Activated CD4-positive, CD25-positive, alpha-beta regulatory T cell treated with anti-CD3 and anti-CD28 coated beads, Interleukin-2, amount 50 U/mL, for 72 hours (primary cell): ENCODE measurements around the gene CENPU.

Source experiments
- DNase-seq: peaks from one replicate; pipeline ENCODE4 v3.0.0; 2021

CENPU gene

GRCh38 chr4:184699941-184700340, 34.0 kb downstream of the CENPU start:
- DNase-seq, result no peak

DNA sequence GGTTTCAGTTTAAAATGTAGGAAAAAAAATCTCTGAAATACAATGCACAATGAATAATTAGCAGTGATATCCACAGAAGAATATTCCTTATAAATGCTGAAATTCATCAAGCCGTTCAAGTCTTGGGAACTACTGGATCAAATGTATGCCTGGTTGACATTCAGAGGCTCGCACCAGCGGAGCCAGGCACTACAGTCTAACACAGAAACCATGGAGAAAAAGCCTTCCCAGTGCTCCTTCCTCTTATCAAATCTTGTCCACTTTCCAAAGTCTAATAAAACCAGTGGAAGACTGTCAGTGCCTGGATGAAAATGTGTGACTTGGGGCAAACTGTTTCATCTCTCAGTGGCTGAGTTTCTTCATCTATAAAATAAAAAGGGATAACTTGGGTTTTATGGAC, 35.9 kb downstream of the CENPU start:
- DNase-seq, result no peak

DNA sequence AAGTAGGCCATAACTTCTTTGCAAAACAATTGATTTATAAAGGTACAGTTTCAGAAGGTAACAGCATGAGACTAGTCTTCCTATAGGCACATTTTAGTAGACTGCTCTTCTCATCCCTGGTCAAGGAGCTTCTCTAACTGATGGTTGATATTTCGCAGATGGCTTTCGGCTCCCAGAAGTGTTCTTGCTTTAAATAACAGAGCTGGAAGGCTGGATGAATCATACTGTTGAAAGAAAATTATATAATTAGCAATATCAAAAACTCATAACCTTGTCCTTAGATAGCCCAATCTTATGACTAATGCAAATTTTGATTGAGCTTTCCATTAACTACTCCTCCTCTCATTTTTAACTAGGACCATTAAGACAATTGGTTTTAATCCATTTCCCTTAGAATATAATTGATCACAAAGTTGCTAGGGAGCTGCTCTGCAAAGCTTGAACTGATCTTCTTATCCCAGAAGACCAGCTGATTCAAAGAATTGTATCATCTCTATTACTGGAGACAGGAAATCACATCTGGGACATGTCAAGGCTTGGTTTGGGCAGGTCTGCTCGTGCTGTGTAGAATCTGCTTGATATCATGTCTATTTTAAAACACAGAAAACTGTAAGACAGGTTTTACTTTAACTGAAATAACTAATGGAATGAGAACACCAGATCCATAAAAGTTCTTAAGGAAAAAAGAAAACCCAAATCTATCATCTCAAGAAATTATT, 38.6 kb downstream of the CENPU start:
- DNase-seq, result no peak

- no peak for DNase-seq
Measured at GRCh38 chr4:184694412-184694956, 39.4 kb downstream of the CENPU start.

DNA sequence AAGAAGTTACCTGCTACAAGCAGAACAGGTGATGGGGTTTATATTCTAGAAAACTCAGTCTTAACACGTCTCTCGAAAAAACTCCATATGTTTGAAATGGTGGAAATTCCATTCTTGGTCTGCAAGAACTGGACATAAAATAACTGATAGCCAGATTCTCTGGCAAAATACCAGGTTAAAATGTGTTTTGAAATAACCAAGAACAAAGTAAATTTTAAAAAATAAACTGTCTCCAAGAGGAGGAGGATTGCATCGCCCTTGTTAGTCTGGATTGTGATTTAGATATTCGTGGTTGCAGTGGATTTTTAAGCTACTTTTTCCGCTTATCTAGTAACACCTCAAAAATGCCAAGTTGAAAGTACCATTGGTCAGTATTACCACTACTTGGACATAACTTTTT, 40.8 kb downstream of the CENPU start:
- DNase-seq, result no peak

DNA sequence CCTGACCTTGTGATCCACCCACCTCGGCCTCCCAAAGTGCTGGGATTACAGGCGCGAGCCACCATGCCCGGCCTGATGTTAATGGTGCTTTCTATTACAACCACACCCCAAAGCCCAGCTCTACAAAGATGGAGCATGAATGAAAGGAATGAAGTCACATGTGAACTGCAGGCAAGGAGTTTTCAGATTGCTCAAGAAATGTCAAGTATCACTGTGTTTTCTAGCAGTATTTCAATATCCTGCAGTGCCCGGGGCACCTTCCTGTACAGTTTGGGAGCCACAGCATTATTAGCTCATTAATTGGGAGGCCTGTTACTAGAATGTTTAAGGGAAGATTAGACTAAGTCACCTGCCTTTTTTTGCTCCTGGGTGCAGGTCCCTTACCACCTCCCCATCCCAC, 44.2 kb downstream of the CENPU start:
- no peak for DNase-seq

- DNase-seq, result no peak
Measured at GRCh38 chr4:184688447-184688846, 45.4 kb downstream of the CENPU start.

DNA sequence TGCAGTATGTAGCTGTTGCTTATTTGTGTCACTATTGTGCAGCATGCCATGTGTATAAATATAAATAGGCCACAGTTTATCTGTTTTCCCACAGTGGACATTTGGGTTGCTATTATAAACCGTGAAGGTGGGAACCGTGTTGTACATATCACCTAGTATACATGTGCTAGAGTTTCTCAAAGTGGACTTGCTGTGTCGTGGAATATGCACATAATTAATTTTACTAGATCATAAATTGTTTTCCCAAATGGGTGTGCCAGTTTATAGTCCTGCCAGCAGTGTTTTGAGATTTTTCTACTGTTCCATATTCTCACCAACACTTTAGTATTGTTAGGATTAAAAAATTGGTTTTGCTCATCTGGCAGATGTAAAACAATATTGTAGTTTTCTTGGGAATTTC, 45.9 kb downstream of the CENPU start:
- DNase-seq, result no peak

GRCh38 chr4:184684491-184685189, 49.3 kb downstream of the CENPU start:
- DNase-seq, result no peak

- no peak for DNase-seq
Measured at GRCh38 chr4:184681916-184682315, 52.0 kb downstream of the CENPU start.

- no peak for DNase-seq
Measured at GRCh38 chr4:184680698-184681097, 53.2 kb downstream of the CENPU start.

GRCh38 chr4:184675821-184676492, 57.9 kb downstream of the CENPU start:
- DNase-seq, result no peak

- no peak for DNase-seq
Measured at GRCh38 chr4:184675018-184675417, 58.9 kb downstream of the CENPU start.

DNA sequence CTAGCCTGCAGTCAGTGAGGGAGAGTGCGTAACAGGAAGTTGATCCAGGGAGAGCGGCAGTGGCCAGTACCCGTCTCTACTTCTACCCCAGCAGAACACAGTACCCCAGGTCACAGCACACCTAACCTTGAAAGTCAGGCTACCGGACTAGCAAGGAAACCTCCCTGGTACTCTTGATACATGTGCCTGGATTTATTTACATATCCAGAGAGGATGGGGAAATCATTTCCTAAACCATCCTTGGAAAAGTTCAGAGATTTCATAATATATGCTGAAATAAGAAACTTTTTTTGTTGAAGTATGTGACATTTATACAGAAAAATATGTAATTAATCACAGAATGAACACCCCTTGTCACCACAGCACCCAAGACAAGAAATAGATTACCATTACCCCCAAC, 59.9 kb downstream of the CENPU start:
- DNase-seq, result no peak

DNA sequence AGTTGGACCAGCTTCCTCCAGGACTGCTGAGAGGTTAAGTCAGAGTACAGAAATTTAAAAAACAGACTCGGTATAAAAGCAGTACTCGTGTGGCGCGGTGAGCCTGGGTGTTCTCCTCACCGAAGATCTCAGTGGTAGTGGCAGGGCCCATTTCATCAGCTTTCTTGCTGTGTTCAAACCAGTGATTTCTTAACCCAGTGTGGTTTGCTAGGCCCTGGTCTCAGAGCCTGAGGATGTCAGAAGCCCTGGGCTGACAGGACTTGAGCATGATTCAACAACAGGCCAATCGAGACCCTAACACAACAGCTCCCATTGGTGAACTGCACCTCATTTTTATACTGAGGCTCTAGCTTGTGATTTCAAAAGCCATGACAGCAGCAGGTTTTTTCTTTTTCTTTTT, 61.2 kb downstream of the CENPU start:
- no peak for DNase-seq

DNA sequence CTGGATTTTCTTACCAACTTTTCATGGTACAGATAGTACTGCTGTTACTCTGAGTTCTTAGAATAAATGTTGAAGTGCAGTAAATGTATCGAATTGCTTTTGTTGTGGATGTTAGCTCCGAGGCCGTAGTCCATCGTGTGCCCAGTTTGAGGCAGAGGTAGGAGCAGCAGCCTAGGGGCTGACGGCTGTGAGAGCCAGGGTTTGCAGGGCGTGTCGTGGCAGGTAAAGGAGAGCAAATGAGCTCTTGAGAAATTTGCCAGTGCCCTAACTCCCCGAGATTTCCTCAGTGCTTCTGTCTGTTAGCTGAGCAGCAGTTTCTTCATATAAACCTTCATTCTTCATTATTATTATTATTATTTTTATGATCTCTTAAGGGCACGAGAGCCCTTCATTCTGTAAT, 62.8 kb downstream of the CENPU start:
- no peak for DNase-seq

GRCh38 chr4:184669251-184669650, 64.6 kb downstream of the CENPU start:
- no peak for DNase-seq

GRCh38 chr4:184668511-184669114, 65.3 kb downstream of the CENPU start:
- no peak for DNase-seq

DNA sequence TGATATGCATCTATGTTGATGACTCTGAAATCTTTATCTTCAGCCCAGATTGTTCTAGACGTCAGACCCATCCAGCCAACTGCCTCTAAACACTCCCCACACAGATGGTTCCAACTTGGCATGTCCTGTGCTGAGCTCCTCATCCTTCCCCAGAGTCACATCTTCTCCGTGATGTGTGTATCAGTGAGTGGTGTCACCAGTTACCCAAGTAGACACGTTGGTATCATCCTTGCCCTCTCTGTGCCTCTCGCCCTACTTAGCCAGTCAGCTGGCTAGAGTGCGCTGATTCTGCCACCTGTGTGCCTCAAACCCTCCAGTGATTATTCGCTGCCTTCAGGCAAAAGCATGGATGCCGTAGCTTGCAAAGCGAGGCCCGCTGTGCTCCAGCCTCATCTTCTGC, 65.8 kb downstream of the CENPU start:
- DNase-seq, result no peak

DNA sequence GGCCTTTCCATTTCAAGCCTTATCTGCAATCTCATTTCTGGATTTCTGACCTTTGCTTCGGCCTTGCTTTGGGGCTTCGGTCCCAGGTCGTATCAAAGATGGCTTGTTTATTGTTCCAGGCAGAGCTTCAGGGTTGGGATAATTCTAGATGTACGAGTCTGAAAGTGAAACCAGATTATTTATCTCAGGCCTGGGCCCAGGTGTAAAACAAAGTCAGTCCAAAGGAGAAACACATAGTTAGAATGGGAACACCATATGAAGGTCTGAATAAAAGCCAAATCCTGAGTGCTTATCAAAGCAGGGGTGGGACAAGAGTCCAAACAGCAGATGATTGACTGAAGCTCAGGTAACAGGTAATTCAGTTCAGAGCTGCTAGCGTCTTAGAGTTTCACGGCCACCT, 67.2 kb downstream of the CENPU start:
- DNase-seq, result no peak

DNA sequence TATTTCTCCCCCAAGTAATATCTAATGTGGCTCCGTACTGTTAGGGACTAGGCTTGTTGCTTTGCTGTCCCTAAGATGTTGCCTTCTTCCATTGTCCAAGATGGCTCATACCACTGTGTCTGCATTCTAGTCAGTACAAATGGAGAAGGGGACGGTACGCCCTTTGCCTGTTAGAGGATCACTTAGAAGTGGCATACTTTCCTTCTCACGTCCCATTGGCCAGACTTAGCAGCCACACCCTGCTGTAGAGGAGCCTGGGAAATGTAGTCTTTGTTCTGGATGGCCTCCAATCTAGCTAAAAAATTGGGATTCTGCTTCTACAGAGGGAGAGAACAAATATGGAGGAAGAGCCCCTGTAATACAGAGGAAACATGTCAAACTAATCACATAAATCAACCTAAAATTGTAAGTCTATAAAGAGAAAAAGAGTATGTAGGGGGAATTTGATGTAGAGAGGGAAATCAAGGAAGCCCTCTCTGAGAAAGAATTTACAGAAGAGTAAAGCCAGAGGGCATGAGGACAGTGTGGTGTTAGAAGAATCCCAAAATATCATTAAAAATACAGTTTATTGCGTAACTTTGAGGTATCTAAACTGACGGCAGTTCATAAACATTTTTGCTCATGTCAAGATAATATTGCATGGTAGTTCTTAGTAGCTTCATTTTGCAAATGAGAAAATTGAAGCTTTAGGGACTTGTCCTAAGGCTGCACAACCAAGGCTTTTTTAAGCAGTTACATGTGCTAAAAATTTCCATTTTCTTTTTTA, 69.3 kb downstream of the CENPU start:
- DNase-seq, result no peak

- no peak for DNase-seq
Measured at GRCh38 chr4:184662236-184662635, 71.7 kb downstream of the CENPU start.

- DNase-seq, result no peak
Measured at GRCh38 chr4:184660978-184661377, 72.9 kb downstream of the CENPU start.
